Heart left ventricle (tissue), 13 donors: ENCODE results near the gene MMP24.

Source experiments
- POLR2A ChIP-seq, 2 donors: fragments of 450-650 bp; IDR thresholded peaks; one replicate each; pipeline ENCODE4 v1.6.1; 2017; ENCODE audit warnings: antibody characterized with exemption in 2 of 2, mild to moderate bottlenecking in 2 of 2, moderate library complexity in 2 of 2
- TF ChIP-seq, protein P1 (sequence below), 12 donors: fragments of 200-600 bp; sonication (generic) in 4 of 12; IDR thresholded peaks; one replicate each; pipeline versions ENCODE4 v1.5.0 to v1.8.0; 2018 to 2022; ENCODE audit warnings: antibody characterized with exemption in 12 of 12, mild to moderate bottlenecking in 5 of 12
- donor health status: ischemic (EF 13 %, LVEDD 7.1; RV severe dilation, severe dysfunction).
- donor health status: DM: no; HTN: yes; CAD: no.
- donor health status: DM: no; HTN: no; CAD: no.
- donor health status: ischemic (EF 25% LVEDD 6.9; RV normal size, moderate dysfunction).
- donor health status: ischemic (EF 25% LVEDD 5.7; RV mildly dilated, moderate dysfunction).
- donor health status: ischemic (EF 35%, LVEDD 5.7; RV mildly dilated, moderate dysfunction).
- donor health status: nonischemic (EF 11% LVEDD 7.7; RV severe dilation, severe dysfunction).
- donor health status: DM: yes; HTN: yes; CAD: no.
- donor health status: PGD.
- donor health status: ischemic (EF 29% LVEDD 5.4; RV normal size, mild dysfunction).
- donor health status: nonischemic (EF 23%, LVEDD 6.1; RV moderate dilation, normal function).

- TF ChIP-seq, protein P1, sequence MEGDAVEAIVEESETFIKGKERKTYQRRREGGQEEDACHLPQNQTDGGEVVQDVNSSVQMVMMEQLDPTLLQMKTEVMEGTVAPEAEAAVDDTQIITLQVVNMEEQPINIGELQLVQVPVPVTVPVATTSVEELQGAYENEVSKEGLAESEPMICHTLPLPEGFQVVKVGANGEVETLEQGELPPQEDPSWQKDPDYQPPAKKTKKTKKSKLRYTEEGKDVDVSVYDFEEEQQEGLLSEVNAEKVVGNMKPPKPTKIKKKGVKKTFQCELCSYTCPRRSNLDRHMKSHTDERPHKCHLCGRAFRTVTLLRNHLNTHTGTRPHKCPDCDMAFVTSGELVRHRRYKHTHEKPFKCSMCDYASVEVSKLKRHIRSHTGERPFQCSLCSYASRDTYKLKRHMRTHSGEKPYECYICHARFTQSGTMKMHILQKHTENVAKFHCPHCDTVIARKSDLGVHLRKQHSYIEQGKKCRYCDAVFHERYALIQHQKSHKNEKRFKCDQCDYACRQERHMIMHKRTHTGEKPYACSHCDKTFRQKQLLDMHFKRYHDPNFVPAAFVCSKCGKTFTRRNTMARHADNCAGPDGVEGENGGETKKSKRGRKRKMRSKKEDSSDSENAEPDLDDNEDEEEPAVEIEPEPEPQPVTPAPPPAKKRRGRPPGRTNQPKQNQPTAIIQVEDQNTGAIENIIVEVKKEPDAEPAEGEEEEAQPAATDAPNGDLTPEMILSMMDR (IDR thresholded peaks at IDR 0.05), result no peak
- no peak for TF ChIP-seq POLR2A (IDR thresholded peaks at IDR 0.05)
Observed at GRCh38 chr20:35319871-35320197, 93.3 kb downstream of the MMP24 start.
